ENCODE results near the gene TOB2.
A peak's percentile ranks its signal among the peaks of the same experiment; 100 is the strongest.
"Not testable (repeated sequence)": the region's sequence is repeated elsewhere in the genome, so short reads cannot be mapped to it uniquely, and the experiment has no call there.

TOB2 gene

DNA sequence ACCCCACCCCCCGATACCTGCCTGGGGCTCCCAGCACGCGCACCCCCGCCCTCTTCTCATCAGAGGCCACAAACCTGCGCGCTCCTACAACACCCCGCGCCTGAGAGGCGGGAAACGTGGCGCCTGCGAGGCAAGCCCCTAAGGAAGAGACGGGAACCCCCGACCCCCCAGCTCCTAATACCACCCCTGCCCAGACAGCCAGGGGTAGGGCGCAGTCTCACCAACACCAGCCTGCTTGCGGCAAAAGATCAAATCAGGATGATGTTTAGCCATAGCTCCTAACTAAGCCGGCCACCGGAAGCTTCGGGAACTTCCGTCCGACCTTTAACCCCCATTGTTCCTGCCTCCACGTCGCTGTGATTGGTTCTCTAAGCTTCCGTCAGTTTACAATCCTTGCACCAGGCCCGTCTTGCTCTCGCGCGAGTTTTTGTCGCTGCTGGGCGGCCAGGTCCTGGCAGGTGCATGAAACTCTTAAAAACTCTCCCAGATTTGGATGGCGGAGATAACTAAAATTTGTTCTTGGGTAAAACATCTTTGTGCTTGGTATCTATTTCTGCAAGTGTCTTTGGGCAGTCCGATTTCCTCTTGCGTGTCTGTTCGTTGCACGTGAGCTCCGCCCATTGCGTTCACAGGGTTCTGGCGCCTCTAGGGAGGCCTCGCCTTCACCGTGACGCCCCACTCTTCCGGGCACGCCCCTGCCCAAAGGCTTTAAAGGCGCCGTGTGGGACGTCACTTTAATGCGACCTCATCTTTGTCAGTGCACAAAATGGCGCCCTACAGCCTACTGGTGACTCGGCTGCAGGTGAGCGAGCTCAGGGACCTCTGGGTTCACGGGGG, 22.0 kb upstream of the TOB2 start, which contains the start of the genes ACO2 and PHF5A:
Gene ACO2 (plus strand): TSS at position 737 of the 837 bp plus-strand sequence. CDS start 30 bp downstream, at position 767.
Gene PHF5A (minus strand): TSS at position 312 of the 837 bp plus-strand sequence. CDS start 39 bp downstream, at position 273.
- H3K9ac ChIP-seq (ENCODE audit: low read length in 5 of 5), result peak within 1 kb of the TSS; percentile 75 to 98 (median 85)
- H3K27ac ChIP-seq (ENCODE audit: low read depth, low read length), result peak within 1 kb of the TSS; percentile 95
- no peaks in the 10 kb centered on the region for H3K9me3 ChIP-seq (ENCODE audit: control insufficient read depth in 5 of 5, low read length in 5 of 5)
- peaks cover 6 to 51% (median 27%) of the 10 kb centered on the region in 5 donors for H3K4me1 ChIP-seq (ENCODE audit: control insufficient read depth in 5 of 5, insufficient read depth in 5 of 5, low read length in 5 of 5)
- no peaks in the 10 kb centered on the region for H3K27me3 ChIP-seq (ENCODE audit: control insufficient read depth in 5 of 5, insufficient read depth in 4 of 5, low read length in 5 of 5)
- peaks cover 26 to 46% (median 38%) of the 10 kb centered on the region in 5 donors for H3K36me3 ChIP-seq (ENCODE audit: control insufficient read depth in 5 of 5, insufficient read depth in 5 of 5, low read length in 5 of 5)
- peak within 1 kb of the TSS; percentile 84 to 99 (median 89) for H3K4me3 ChIP-seq (ENCODE audit: low read depth in 1 of 5, low read length in 5 of 5)

DNA sequence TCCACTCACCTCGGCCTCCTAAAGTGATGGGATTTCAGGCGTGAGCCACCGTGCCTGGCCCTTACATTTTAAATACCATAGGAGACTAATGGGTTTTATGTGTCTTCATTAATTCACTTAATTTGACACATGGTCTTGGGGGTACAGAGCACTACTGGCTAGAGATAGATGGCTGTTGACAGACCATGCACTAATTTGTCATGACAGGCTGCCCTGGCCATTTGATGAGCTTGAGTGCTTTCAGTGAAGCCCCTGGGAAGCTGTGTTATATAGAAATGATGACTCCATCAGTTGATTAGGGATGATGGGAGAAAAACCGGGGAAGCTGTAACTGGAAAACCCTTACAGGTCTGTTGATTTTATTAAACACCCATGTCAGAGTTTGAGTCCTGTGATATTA, 15.3 kb upstream of the TOB2 start:
- peaks cover 0 to 4% (median 0%) of the 10 kb centered on the region in 5 donors for H3K4me1 ChIP-seq (ENCODE audit: control insufficient read depth in 5 of 5, insufficient read depth in 5 of 5, low read length in 5 of 5)
- no peak overlapping the region for H3K4me3 ChIP-seq (ENCODE audit: low read depth in 1 of 5, low read length in 5 of 5)
- H3K9ac ChIP-seq (ENCODE audit: low read length in 5 of 5), result no peak overlapping the region
- H3K27me3 ChIP-seq (ENCODE audit: control insufficient read depth in 5 of 5, insufficient read depth in 4 of 5, low read length in 5 of 5), result no peaks in the 10 kb centered on the region
- no peaks in the 10 kb centered on the region for H3K9me3 ChIP-seq (ENCODE audit: control insufficient read depth in 5 of 5, low read length in 5 of 5)
- no peak overlapping the region for H3K27ac ChIP-seq (ENCODE audit: low read depth, low read length)
- peaks cover 26 to 85% (median 63%) of the 10 kb centered on the region in 5 donors for H3K36me3 ChIP-seq (ENCODE audit: control insufficient read depth in 5 of 5, insufficient read depth in 5 of 5, low read length in 5 of 5)

DNA sequence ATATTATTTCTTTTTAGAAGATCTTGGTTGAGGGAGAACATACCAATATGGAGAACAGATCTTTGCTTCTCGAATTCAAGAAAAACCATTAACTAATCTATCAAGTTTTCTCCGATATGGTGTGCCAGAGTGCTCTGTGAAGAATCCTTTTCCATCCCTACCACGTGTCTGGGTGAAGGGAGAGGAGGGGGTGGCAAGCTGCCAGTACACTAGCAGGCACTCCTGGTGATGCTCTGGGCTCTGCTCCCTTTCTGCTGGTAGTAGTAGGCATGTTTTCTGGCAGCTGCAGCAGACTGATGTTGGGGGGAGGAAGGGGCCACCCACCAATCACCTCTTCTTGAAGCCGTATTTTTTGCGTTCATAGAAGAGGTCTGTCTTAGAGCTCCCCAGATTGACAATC, 13.5 kb upstream of the TOB2 start:
- H3K9ac ChIP-seq (ENCODE audit: low read length in 5 of 5); H3K9me3 ChIP-seq (ENCODE audit: control insufficient read depth in 5 of 5, low read length in 5 of 5); H3K4me3 ChIP-seq (ENCODE audit: low read depth in 1 of 5, low read length in 5 of 5); H3K4me1 ChIP-seq (ENCODE audit: control insufficient read depth in 5 of 5, insufficient read depth in 5 of 5, low read length in 5 of 5); H3K27me3 ChIP-seq (ENCODE audit: control insufficient read depth in 5 of 5, insufficient read depth in 4 of 5, low read length in 5 of 5); H3K27ac ChIP-seq (ENCODE audit: low read depth, low read length): not testable (repeated sequence)
- H3K36me3 ChIP-seq (ENCODE audit: control insufficient read depth in 5 of 5, insufficient read depth in 5 of 5, low read length in 5 of 5), result peaks cover 20 to 67% (median 49%) of the 10 kb centered on the region in 5 donors

DNA sequence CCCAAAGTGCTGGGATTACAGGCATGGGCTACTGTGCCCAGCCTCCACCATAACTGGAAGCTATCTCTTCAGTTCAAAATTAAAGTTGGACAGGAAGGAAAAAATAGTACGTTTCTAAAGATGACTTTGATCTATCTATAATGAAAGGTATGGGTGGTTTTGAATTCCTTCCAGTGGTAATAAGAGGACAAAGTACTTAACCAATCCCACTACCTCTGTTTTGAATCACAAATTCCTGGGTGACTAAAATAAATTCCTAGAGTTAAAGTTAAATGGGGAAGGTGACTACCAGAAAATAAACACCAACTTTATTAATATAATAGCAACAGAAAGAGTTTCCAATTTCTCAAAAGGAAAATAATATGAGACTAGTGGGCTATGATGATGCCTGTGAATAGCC, 12.8 kb upstream of the TOB2 start:
- H3K27ac ChIP-seq (ENCODE audit: low read depth, low read length), result no peak overlapping the region
- peaks cover 15 to 61% (median 43%) of the 10 kb centered on the region in 5 donors for H3K36me3 ChIP-seq (ENCODE audit: control insufficient read depth in 5 of 5, insufficient read depth in 5 of 5, low read length in 5 of 5)
- no peak overlapping the region for H3K9ac ChIP-seq (ENCODE audit: low read length in 5 of 5)

DNA sequence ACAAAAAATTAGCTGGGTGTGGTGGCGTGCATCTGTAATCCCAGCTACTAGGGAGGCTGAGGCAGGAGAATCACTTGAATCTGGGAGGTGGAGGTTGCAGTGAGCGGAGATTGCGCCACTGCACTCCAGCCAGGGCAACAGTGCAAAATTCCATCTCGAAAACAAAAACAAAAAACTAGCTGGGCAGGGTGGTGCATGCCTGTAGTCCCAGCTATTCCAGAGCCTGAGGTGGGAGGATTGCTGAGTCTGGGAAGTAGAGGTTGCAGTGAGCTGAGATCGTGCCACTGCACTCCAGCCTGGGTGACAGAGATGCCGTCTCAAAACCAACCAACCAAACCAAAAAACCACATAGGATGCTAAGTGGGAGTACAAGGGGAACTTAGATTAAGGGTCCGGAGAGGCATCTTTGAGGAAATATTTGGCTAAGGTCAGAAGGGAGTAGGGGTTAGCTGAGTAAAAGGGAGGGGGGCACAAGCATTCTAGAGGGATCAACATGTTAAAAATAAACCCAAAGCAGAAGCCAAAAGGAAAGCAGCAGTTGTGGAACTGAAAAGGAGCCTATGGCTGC, 11.6 kb upstream of the TOB2 start:
- no peak overlapping the region for H3K9ac ChIP-seq (ENCODE audit: low read length in 5 of 5)
- H3K27ac ChIP-seq (ENCODE audit: low read depth, low read length), result no peak overlapping the region
- no peaks in the 10 kb centered on the region for H3K9me3 ChIP-seq (ENCODE audit: control insufficient read depth in 5 of 5, low read length in 5 of 5)
- H3K27me3 ChIP-seq (ENCODE audit: control insufficient read depth in 5 of 5, insufficient read depth in 4 of 5, low read length in 5 of 5), result no peaks in the 10 kb centered on the region
- peaks cover 0 to 6% (median 0%) of the 10 kb centered on the region in 5 donors for H3K4me1 ChIP-seq (ENCODE audit: control insufficient read depth in 5 of 5, insufficient read depth in 5 of 5, low read length in 5 of 5)
- H3K4me3 ChIP-seq (ENCODE audit: low read depth in 1 of 5, low read length in 5 of 5), result no peak overlapping the region
- peaks cover 8 to 51% (median 34%) of the 10 kb centered on the region in 5 donors for H3K36me3 ChIP-seq (ENCODE audit: control insufficient read depth in 5 of 5, insufficient read depth in 5 of 5, low read length in 5 of 5)

More for the DNA sequence above, 12.8 kb upstream of the TOB2 start:
- H3K4me1 ChIP-seq (ENCODE audit: control insufficient read depth in 5 of 5, insufficient read depth in 5 of 5, low read length in 5 of 5), result peaks cover 0 to 4% (median 0%) of the 10 kb centered on the region in 5 donors
- H3K4me3 ChIP-seq (ENCODE audit: low read depth in 1 of 5, low read length in 5 of 5), result no peak overlapping the region
- no peaks in the 10 kb centered on the region for H3K9me3 ChIP-seq (ENCODE audit: control insufficient read depth in 5 of 5, low read length in 5 of 5)
- H3K27me3 ChIP-seq (ENCODE audit: control insufficient read depth in 5 of 5, insufficient read depth in 4 of 5, low read length in 5 of 5), result no peaks in the 10 kb centered on the region

DNA sequence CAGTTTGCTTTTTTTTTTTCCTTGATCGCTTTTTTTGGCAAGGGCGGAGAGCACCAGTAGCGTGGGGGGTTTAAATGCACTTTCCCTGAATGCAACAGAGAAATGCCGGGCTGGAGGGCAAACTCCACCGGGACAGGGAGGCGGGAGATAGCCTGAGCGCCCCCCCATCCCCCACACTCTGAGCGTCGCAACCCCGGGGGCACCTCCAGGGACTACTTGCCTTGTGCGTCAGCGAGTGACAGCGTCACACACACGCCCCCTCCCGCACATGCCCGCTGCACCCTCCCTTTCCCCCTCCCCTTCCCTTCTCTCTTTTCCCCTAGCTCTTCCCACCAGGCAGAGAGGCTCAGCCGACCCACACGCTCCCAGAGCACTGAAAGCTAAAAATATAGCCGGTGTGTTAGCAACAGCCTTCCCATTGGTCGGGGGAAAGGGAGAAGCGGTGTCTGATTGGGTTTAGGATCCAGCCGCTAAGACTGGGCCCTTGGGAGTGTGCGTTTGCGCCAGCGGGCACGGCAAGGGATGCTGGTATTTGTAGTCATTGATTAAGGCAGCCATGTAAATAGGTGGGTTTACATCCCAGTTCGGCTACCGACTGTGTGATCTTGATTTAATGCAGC, 1.7 kb upstream of the TOB2 start:
- Histone ChIP-seq H3K27ac (ENCODE audit: low read depth, low read length) (peak overlapping the region; percentile 99), H3K27me3 (ENCODE audit: control insufficient read depth in 5 of 5, insufficient read depth in 4 of 5, low read length in 5 of 5) (no peaks in the 10 kb centered on the region), H3K4me3 (ENCODE audit: low read depth in 1 of 5, low read length in 5 of 5) (peak overlapping the region; percentile 86 to 99 (median 98)), H3K36me3 (ENCODE audit: control insufficient read depth in 5 of 5, insufficient read depth in 5 of 5, low read length in 5 of 5) (peaks cover 0 to under 1% (median 0%) of the 10 kb centered on the region in 5 donors), H3K4me1 (ENCODE audit: control insufficient read depth in 5 of 5, insufficient read depth in 5 of 5, low read length in 5 of 5) (peaks cover 10 to 54% (median 42%) of the 10 kb centered on the region in 5 donors), H3K9me3 (ENCODE audit: control insufficient read depth in 5 of 5, low read length in 5 of 5) (no peaks in the 10 kb centered on the region), H3K9ac (ENCODE audit: low read length in 5 of 5) (peak overlapping the region; percentile 81 to 99 (median 94))

DNA sequence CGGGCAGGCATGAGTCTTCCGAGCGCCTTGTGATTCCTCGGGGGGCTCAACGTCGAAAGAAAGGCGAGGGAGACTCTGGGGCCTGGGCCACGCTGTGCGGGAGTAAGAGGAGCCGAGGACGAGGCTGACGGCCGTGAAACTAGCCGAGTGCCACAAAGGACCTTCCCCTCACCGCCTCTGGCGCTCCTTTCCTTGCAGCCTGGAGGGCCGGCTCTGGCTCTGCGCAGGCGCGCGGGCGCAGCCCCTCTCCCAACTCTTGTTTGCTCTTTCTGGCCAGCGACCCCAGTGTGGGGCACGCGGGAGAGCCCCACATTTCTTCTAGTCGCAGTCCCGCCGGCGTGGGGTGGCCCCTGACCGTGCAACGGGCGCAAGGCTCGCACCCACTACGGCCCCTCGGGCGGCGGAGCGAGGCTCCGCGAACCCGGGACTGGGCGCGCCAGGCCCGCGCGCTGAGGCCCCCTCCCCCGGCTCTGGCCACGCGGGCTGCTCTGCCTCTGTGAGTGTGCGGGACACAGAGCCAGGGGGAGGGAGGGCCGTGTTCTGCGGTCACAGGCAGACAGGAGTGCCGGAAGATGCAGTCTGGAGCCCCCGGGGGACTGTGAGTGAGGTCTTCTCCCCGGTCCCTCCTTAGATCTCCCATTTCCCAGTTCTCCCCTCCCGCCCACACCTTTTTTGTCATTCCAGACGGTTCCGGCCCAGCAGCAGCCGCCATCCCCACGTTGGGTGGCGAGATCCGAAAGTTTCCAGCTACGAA, 1.0 kb upstream of the TOB2 start:
- Histone ChIP-seq H3K9me3 (ENCODE audit: control insufficient read depth in 5 of 5, low read length in 5 of 5) (no peaks in the 10 kb centered on the region), H3K4me1 (ENCODE audit: control insufficient read depth in 5 of 5, insufficient read depth in 5 of 5, low read length in 5 of 5) (peaks cover 10 to 61% (median 49%) of the 10 kb centered on the region in 5 donors), H3K36me3 (ENCODE audit: control insufficient read depth in 5 of 5, insufficient read depth in 5 of 5, low read length in 5 of 5) (peaks cover 0 to 5% (median 0%) of the 10 kb centered on the region in 5 donors), H3K27me3 (ENCODE audit: control insufficient read depth in 5 of 5, insufficient read depth in 4 of 5, low read length in 5 of 5) (no peaks in the 10 kb centered on the region), H3K9ac (ENCODE audit: low read length in 5 of 5) (peak overlapping the region; percentile 81 to 99 (median 94)), H3K27ac (ENCODE audit: low read depth, low read length) (peak overlapping the region; percentile 99), H3K4me3 (ENCODE audit: low read depth in 1 of 5, low read length in 5 of 5) (peak overlapping the region; percentile 86 to 99 (median 98))

DNA sequence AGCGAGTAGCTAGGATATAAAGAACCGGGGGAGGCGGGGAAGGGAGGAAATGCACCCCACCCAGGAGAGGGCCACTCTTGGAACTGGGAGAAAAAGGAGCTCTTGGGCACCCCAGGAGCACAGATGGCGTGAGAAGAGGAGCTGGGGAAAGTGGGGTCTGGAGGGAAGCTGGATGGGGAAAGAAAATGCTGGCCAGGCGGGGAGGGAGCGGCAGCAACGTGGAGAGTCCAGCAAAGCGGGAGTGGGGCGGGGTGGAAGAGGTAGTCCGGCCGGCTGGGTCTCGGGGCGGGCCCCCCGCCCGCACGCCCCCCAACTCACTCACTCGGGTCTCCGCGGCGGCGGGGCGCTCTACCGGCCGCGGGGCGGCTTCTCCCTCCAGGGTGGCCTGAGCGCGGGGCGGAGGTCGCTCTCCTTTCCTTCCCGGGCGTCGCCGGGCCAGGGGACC, 522 bp downstream of the TOB2 start:
- Histone ChIP-seq H3K9me3 (ENCODE audit: control insufficient read depth in 5 of 5, low read length in 5 of 5) (no peaks in the 10 kb centered on the region), H3K4me3 (ENCODE audit: low read depth in 1 of 5, low read length in 5 of 5) (peak overlapping the region; percentile 97 to 99 (median 98)), H3K4me1 (ENCODE audit: control insufficient read depth in 5 of 5, insufficient read depth in 5 of 5, low read length in 5 of 5) (peaks cover 10 to 65% (median 51%) of the 10 kb centered on the region in 5 donors), H3K36me3 (ENCODE audit: control insufficient read depth in 5 of 5, insufficient read depth in 5 of 5, low read length in 5 of 5) (peaks cover 0 to 11% (median 2%) of the 10 kb centered on the region in 5 donors), H3K27ac (ENCODE audit: low read depth, low read length) (peak overlapping the region; percentile 99), H3K9ac (ENCODE audit: low read length in 5 of 5) (peak overlapping the region; percentile 86 to 99 (median 97)), H3K27me3 (ENCODE audit: control insufficient read depth in 5 of 5, insufficient read depth in 4 of 5, low read length in 5 of 5) (no peaks in the 10 kb centered on the region)
